A673 (cell line): ENCODE data around the gene CWC22.

Experiments
- CTCF ChIP-seq: fragments of 300-800, 200-600 bp; sonication (generic); conservative IDR thresholded peaks from 2 replicates; pipeline ENCODE4 v1.5.1; 2017; ENCODE audit warnings: low read depth, mild to moderate bottlenecking, antibody characterized with exemption, low read length, moderate library complexity, mixed read lengths
- EZH2 ChIP-seq: fragments of 200-600 bp; sonication (generic); IDR thresholded peaks from 2 replicates; pipeline ENCODE4 v1.6.1; 2017; ENCODE audit warnings: borderline replicate concordance, low read depth, mild to moderate bottlenecking, mixed read lengths, antibody characterized with exemption, low read length; ENCODE audit not compliant: poor library complexity, severe bottlenecking

GRCh38 chr2:179949438-179949837, 57.7 kb downstream of the CWC22 start:
- TF ChIP-seq CTCF (no peak), EZH2 (no peak)
